Measurements from ENCODE around the gene CFAP300.

Gene CFAP300

DNA sequence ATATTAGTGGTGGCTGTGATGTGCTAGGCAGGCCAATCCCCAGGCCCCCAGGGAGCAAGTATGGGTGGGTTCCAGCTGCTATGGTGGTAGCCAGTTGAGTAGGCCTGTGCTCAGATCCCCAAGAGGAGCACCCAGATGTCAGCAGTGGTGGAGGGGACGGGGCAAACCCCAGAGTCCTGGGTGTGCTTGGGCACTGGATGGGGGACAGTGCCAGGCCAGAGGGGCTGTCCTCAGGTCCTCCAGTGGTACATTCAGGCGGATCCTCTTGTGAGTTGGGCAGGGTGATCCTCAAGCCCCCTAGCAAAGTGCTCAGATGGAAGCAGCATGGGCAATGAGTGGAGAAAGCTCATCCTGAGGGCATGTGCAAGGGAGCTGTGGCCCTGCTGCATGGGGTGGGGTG, 26.0 kb downstream of the CFAP300 start:
- no peak for DNase-seq

DNA sequence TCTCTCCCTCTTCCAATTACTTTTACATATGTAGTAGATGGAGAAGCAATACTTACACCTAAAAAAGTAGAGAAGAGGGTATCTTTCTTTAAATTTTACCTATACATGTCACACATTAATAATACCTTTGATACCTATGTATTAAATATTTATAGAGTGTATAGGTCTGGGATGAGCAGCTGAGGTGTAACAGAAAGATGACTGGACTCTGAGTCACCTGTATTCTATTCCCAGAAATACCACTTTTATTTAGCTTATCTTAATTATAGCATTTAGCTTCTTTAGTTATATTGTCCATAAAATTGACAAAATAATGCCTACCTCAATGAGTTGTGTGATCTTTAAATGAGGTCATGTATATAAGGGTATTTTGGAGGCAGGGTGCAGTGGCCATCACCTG, 32.4 kb downstream of the CFAP300 start:
- DNase-seq, result no peak

DNA sequence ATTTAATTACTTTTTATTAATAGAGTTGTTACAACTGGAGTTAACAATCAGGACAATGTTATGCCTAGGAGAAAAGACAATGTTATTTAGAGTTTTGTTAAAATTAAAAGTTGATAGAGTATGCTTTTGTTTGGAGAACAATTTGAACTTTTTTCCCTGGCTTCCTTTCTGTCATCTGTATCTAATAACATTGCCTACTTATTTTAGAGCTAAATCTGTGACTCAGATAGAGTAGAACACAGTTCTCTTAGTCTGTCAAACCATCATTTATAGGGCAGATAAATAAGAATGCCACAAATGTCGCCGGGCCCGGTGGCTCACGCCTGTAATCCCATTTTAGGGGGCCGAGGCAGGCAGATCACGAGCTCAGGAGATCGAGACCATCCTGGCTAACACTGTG, 34.1 kb downstream of the CFAP300 start:
- DNase-seq, result no peak

DNA sequence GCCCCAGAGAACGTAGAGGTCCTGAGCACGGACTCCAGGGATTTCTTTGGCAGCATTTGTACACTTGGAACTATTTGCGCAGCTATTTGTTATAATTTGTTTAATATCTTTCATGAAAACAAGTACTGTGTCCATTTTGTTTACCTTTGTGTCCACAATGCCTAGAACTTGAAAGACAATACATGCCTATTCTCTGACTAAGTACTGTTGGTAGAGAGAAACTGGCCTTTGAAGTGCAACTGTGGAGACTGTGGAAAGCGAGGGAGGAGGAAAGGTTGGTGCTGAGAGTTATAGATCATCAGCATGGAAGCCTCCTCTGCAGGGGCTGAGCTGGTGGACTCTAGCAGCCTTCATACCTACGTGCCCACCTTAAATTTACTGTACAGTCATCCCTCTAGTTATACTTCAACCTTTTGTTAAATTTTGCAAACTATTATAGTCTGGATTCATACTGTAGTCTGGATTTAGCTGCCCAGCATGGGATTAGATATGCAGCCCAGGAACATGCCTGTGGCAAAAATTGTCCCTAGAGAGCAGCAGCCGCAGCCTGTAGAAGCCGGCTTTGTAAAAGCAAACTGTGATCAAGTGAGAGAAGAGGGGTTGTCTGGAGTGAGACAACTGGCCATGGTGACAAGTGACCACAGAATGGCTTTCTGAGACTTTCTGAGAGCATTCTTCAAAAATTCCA, 38.8 kb downstream of the CFAP300 start:
- DNase-seq, result no peak

DNA sequence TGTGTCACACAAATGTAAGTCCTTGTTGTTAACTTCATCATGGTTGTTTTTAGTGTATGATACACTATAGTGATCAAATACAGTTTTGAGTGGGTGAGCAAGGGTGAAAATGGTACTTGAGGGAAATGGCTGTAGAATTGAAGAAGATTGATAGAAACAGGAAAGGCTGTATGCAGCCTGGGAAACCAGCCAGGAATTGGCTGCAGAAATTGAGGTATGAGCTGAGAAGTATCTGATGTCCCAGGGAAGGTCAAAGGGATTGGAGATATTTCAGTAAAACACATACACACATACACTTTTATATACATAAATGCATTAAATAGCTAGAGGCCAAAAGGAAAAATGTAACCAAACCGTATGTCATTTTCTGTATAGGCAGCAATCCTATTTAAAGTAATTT, 49.9 kb downstream of the CFAP300 start:
- DNase-seq, result no peak

DNA sequence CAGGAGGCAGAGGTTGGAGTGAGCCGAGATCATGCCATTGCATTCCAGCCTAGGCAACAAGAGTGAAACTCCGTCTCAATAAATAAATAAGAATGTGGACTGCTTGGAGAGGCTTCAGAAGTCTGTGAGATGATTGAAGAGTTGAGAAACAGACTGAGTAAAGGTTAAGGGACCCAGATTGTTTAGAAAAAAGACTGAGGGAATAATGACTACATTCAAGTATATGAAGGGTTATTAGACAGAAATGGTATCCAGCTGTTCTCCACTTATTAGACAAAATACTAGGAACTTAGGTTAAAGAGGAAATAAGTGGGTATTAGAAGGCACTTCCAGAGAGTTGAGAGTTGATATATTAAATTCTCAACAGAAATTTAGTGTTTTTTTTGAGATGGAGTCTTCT, 52.5 kb downstream of the CFAP300 start:
- no peak for DNase-seq

DNA sequence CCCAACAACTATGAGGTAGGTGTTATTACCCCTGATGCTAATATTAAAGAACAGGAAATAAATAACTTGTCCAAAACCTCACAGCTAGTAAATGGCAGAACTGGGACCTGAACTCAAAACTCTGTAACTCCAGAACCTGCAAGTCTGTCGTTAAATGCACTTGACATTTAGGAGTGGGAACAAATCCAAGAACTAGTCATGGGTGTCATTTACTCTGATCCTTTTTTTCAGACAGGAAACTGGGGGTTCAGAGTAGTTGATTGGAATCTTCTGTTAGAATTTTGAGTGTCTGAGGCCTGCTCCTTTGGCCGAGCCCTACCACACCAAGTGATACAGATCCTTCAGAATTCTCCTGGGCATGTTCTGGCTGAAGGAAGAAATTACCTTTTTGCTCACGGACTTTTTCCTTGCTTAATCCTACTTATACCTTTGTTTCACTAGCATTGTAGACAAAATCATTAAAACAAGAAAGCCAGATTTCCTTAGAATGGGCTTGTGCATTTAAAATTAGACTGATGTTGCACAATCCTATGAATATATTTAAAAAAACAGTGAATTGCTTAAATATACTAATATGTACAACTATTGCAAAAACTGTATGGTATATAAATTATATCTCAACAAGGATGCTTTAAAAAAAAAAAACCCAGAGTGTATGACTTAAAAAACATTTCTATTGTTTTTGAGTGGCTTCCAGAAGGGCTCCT, 61.6 kb downstream of the CFAP300 start:
- DNase-seq, result no peak

DNA sequence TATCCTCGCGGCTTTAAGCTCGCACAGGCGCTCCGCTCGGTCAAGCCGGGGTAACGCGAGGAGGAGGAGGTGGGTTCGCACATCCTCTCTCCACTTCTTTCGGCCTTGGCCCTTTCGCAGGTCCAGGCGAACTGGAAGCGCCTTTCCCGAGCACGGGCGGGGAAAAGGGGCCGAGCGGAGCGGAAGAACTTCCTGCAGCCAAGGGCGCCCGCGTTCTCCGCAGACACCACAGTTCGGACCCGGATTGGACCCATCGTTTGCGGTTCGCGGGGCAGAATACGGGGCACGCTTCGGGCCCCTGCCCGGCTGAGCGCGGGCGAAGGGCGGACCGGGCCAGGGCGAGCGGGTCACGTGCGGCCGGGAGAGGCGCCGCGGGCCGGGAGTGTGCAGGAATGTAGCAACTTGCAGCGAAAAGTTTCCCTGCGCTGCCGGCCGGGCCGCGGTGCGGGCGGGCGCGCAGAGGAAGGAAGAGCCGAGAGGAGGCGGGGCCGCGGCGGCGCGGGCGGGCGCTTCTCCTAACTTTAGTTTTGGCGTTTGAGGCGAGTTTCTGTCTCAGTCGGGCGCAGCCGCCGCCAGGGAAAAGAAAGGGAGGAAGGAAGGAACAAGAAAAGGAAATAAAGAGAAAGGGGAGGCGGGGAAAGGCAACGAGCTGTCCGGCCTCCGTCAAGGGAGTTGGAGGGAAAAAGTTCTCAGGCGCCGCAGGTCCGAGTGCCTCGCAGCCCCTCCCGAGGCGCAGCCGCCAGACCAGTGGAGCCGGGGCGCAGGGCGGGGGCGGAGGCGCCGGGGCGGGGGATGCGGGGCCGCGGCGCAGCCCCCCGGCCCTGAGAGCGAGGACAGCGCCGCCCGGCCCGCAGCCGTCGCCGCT, 62.9 kb downstream of the CFAP300 start, which contains the start of gene YAP1:
Gene YAP1, plus strand, starts transcription at position 552 of the 865 bp plus-strand sequence. CDS start 402 bp downstream, outside the sequence.
- DNase-seq, result peak; percentile 20 to 86 (median 42)

DNA sequence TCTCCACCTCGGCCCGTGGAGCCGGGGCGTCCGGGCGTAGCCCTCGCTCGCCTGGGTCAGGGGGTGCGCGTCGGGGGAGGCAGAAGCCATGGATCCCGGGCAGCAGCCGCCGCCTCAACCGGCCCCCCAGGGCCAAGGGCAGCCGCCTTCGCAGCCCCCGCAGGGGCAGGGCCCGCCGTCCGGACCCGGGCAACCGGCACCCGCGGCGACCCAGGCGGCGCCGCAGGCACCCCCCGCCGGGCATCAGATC, 63.4 kb downstream of the CFAP300 start:
- DNase-seq, result peak in 1 of 5 experiments; percentile 6

DNA sequence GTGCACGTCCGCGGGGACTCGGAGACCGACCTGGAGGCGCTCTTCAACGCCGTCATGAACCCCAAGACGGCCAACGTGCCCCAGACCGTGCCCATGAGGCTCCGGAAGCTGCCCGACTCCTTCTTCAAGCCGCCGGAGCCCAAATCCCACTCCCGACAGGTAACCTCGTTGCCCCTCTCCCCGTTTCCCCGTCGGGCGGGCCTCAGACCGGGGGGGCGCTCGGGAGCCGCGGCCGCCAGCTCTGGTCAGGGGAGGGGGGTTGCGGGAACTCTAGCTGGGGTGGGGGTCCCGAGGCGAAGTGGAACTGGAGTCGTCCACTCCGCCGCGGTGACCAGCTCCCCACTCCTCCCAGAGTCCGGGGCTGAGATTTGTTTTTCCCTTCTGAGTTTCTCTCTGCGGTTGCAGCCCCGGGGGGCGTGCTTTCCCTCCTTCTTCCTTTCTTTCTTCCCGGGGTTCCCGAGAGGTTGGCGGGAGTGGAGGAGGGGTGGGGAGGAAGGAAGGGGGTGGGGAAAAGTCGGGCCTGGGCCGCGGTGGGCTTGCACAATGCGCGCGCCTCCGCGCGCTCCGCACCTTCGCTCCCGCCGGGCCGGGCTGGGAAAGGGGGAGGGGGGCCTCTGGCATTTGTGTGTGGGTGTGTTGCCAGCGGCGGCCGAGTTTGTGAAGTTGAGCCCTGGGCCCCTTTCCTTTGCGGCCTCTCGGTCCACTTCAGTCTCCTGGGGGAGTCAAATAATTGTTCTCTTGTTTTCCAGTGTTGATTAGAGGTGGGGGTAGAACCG, 64.0 kb downstream of the CFAP300 start:
- peak in 1 of 5 experiments; percentile 18 for DNase-seq

DNA sequence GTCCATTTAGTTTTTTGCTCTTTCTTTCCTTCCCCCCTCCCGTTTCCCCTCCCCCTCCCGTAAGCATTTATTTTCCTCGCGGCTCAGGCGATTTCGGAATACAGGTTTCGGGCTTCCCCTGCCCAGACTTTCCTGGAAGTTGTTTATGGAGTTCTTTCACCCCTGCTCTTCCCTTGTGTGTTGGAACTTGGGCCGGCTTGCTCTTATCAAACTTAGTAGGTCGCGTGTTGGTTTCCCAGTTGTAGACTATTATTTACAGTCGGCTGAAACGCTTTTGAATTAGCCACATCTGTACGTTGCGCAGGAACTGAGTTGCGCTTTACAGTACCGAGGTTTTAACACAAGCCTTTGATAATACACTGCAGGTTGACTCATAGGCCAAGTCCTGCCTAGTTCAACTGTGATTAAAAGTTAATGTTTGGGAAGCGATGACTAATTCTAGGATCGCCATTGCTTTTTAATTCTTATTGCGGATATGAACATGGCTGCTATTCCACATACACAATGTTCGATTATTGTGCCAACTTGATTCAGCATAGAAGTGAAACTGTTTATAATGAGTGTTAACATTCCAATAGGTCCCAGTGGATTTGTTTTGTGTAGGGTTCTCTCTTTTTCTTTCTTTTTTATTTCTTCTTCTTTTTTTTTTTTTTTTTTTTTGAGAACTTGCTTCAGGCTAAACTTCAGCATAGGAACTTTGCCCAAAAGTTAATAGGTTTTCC, 64.7 kb downstream of the CFAP300 start:
- peak in 1 of 5 experiments; percentile 51 for DNase-seq

DNA sequence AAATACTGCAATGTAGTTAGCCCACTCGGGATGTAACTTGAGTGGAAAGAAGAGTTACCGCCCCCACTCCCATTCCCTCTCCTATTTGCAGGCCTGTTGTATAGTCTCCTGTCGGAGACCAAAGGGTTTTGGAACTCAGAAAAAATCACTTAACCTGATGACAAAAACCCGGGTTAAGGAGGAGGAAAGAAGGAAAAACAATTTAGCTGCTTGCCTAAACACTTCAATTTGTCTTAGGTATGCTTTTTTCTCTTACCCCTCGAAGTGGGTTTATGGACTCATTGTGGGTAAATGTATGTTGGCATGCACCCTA, 65.2 kb downstream of the CFAP300 start:
- no peak for DNase-seq

DNA sequence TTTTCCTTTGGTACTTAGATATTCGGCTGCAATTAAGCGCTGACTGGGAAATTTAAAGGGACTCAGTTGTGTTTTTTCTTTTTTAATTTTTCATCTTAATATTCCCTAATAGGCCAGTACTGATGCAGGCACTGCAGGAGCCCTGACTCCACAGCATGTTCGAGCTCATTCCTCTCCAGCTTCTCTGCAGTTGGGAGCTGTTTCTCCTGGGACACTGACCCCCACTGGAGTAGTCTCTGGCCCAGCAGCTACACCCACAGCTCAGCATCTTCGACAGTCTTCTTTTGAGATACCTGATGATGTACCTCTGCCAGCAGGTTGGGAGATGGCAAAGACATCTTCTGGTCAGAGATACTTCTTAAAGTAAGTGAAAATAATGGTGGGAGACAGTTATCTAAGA, 66.8 kb downstream of the CFAP300 start:
- no peak for DNase-seq

DNA sequence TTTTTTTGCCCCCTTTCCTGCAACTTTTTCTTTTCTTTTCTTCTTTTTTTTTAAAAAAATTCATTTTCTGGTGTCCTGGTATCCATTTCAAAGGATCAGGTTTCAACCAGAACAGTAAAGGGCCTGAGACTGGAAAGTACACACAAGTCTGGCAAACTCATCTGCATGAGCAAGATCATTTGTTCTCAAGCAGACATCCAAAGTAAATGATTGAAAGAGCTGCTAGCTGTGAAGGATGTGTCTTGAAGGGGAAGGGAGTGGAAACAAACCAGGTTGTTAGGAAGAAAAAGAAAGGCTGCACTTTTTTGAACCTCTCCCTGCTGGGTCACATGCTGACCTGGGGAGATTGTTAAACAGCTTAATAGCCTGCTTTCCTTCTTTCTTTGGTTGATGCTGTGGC, 68.3 kb downstream of the CFAP300 start:
- DNase-seq, result no peak

DNA sequence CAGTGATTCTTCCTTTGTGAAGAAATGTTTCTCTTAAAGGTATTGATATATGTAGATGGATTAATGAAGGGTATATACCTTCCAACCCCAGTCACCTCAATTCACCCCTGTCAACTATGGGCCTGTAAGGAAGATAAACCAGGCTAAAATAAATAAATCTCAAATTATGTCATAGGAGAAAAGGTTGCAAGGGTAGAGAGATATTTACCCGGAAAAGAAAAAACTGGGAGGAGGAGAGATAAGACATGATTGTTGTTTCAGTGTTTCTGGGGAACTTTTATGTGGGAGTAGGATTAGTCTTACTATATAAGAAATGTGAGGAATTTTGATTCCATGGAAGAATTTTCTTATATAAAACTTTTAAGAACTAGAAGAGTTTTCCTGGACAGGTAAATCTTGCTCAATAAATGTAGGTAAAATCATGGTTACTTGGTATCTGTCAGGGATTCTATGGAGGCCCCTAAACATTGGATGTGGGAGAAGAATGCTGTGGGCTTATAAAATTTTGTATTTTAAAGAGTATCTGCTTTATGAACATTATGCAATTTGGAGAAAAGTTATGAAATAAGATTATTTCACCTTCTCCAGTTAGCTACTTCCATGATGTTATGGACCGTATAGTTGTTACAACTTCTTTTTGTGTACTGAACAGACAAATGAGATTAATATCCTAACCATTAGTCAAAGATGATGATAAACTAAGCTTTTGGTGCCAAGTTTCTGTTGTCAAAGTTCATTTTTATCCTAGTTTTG, 69.4 kb downstream of the CFAP300 start:
- DNase-seq, result no peak

DNA sequence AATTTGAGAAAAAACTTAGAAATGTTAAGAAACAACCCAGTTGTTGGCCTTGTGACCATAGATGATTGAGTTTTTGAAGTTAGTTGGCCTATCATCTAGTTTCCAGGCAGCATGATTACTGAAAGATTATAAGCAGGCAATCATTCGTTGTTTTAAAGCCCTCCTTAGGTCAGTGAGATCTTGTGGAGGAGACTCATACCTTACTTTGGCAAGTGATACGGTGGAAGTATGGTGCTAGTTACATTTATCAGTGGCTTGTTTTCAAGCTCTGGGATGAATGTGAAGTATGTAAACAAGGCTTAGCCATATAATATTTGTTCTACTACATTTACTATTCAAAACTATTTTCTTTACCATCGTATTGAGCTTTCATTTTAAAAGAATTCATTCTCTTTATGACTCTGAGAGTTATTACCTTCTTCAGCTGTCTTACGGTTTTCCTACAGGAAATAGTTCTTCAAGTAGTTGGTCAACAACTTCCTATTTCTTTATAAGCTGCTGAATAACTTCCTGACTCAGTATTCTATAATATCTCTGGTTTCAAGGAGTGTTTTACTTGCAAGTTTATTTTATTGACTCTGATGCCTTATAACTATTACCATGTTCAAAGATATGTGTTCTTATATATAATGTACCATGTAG, 70.4 kb downstream of the CFAP300 start:
- DNase-seq, result no peak

DNA sequence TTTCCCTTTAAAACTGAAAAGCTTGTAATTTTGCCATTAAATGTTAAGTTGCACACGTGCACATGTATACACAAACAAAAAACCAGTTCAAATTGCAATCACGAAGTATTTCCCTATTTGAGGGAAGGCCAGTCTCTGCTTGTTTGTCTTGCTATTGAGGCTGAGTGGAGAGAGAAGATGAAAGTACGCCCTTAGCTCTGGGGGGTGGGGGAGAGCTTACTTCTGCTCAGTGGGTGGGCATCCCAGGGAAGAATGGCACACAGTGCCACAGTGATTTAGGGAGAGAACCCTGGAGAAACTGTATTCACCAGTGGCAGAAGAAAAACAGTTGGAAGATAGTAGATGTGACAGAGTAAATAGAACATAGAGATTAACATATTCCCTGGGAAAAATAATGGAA, 71.7 kb downstream of the CFAP300 start:
- no peak for DNase-seq

DNA sequence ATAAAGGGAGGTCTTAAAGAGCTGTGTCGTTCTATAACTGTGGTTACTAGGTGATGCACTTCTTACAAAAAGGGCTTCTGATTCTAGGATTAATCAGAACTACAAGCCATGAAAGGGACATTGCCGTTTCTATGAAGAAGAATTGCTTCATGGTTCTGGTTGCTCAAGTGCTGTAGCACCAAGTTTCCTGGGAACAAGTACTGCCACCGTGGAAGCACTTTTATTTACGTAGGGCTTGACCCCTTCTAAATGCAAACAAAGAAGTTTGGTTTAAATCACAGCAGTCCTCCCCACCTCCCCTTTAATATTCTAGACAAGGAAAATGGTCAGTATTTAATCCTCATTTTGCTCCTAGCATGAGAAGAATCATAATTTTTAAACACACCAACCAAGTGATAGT, 72.8 kb downstream of the CFAP300 start:
- DNase-seq, result no peak

DNA sequence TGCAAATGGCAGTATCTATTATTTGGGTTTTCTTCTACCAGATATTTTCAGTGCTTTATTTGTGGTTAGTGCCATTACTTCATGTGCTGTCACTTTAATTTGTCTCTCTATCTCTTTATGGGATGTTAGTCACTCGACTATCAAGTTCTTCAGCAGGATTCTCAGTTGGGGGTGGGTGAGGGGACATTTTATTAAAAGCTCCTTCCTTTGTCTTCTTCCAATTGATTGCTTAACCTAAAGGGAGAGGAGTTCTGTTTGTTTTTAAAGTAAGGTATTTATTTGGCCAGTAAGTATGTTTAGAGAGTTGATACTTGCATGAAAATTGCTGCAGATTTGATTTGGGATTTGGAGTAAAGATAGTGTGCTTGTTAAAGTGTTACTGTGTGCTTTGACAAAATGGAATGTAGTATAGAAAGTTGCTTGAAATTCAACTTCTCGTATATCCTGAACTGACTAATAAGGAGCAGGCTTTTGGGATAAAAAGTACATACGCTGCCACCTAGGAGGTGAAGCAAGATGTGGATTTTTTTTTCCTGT, 73.3 kb downstream of the CFAP300 start:
- no peak for DNase-seq

DNA sequence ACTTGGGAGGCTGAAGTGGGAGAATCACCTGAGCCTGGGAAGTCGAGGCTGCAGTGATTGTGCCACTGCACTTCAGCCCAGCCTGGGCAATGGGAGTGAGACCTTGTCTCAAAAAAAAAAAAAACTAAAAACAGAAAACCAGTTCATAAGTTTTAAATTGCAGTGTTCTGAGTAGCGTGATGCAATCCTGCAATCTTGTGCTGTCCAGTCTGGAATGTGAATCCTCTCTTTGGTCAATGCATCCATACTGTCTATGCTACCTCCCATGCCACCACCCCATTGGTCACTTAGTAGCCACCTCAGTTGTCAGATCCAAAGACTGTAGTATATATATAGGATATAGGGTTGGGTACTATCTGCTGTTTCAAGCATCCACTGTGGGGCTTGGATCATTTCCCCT, 74.1 kb downstream of the CFAP300 start:
- DNase-seq, result no peak

Measured in T-helper 2 cell (primary cell).